Thymus (tissue), 11 donors: Measurements from ENCODE around the gene KMT2C. TPM values are rescaled to one million over a fixed set of nuclear protein-coding genes. Genes with fewer than 3 reads are reported as not detected.

ENCODE experiments used
- DNase-seq, 9 donors: peaks; one replicate each; pipeline ENCODE4 v3.0.0-alpha.2; 2013; ENCODE audit warnings: low spot score in 9 of 9, low read depth in 6 of 9, missing footprints in 1 of 9
- H3K27ac ChIP-seq, 2 donors: one replicate each; pipeline ENCODE4 v1.5.1; 2013; ENCODE audit warnings: control low read depth in 1 of 2, low read depth in 1 of 2, low read length in 1 of 2, mild to moderate bottlenecking in 1 of 2, moderate library complexity in 1 of 2
- H3K27me3 ChIP-seq, 2 donors: one replicate each; pipeline ENCODE4 v1.5.1; 2013; ENCODE audit warnings: low read length in 1 of 2; ENCODE audit not compliant: control insufficient read depth in 2 of 2, insufficient read depth in 1 of 2
- H3K36me3 ChIP-seq, 2 donors: one replicate each; pipeline ENCODE4 v1.5.1; 2013; ENCODE audit warnings: low read length in 1 of 2, mild to moderate bottlenecking in 1 of 2, moderate library complexity in 1 of 2; ENCODE audit not compliant: control insufficient read depth in 2 of 2, insufficient read depth in 2 of 2
- H3K4me1 ChIP-seq, 2 donors: one replicate each; pipeline ENCODE4 v1.5.1; 2013; ENCODE audit warnings: low read length in 2 of 2; ENCODE audit not compliant: control insufficient read depth in 2 of 2, insufficient read depth in 2 of 2
- H3K4me3 ChIP-seq, 2 donors: one replicate each; pipeline ENCODE4 v1.5.1; 2013; ENCODE audit warnings: low read length in 2 of 2, control low read depth in 1 of 2, mild to moderate bottlenecking in 1 of 2
- H3K9me3 ChIP-seq, 2 donors: one replicate each; pipeline ENCODE4 v1.5.1; 2013; ENCODE audit warnings: low read length in 1 of 2, mild to moderate bottlenecking in 1 of 2; ENCODE audit not compliant: control insufficient read depth in 2 of 2, insufficient read depth in 1 of 2
- WGBS: extraction: QIAGEN DNeasy Blood & Tissue Kit; methylation state at CpG from one replicate; pipeline ENCODE4 v1.1.7; 2013; 5-methylcytosine and 5-hydroxymethylcytosine counted together
- polyA plus RNA-seq: library from polyadenylated mRNA; stranded (reverse); fragments of 200-250 nt; gene quantifications from one replicate; pipeline ENCODE4 v1.2.3, GENCODE V29; 2013
- total RNA-seq: library from RNA; stranded (reverse); fragments of 120-200 nt; gene quantifications from one replicate; pipeline ENCODE4 v1.2.4, GENCODE V29; 2013
- donor health status: healthy.

The KMT2C gene
- total and polyA plus RNA-seq, 2 donors, result 14.4 to 26.2 TPM

GRCh38 chr7:152196391-152196790 is 239.4 kb downstream of the KMT2C start:
- no peaks in the 10 kb centered on the region for H3K4me1 ChIP-seq
- WGBS, result 90% methylated on average over 4 of the region's 4 CpGs
- no peaks in the 10 kb centered on the region for H3K27me3 ChIP-seq
- no peak for DNase-seq
- no peak overlapping the region for H3K27ac ChIP-seq
- peaks cover 27 to 56% of the 10 kb centered on the region in 2 donors for H3K36me3 ChIP-seq
- H3K4me3 ChIP-seq, result no peak overlapping the region
- H3K9me3 ChIP-seq, result no peaks in the 10 kb centered on the region

DNA sequence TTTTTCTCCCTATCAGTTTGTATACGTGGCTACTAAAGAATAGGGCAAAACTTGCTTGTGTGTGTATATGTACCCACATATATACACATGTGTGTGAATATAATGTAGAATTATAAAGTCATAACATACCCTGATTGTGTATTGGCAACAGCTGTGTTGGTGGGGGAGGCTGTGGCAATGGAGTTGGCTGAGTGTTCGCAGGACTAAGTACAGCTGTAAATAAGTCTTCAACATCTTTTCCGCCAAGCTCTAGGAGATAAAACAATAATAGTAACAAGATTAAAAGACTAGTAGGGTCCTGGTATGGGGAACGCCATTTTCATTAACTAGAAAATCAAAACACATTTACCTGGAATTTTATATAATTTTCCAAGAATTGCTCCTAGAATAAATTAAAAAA is 241.9 kb downstream of the KMT2C start:
- no peaks in the 10 kb centered on the region for H3K4me1 ChIP-seq
- no peaks in the 10 kb centered on the region for H3K9me3 ChIP-seq
- no peak for DNase-seq
- 99% methylated on average over 4 of the region's 4 CpGs for WGBS
- no peak overlapping the region for H3K4me3 ChIP-seq
- no peak overlapping the region for H3K27ac ChIP-seq
- peaks cover 33 to 62% of the 10 kb centered on the region in 2 donors for H3K36me3 ChIP-seq
- H3K27me3 ChIP-seq, result no peaks in the 10 kb centered on the region

- no peak for DNase-seq
- Histone ChIP-seq H3K27me3 (no peaks in the 10 kb centered on the region), H3K4me3 (no peak overlapping the region), H3K4me1 (no peaks in the 10 kb centered on the region), H3K27ac (no peak overlapping the region), H3K36me3 (peaks cover 31 to 66% of the 10 kb centered on the region in 2 donors), H3K9me3 (no peaks in the 10 kb centered on the region)
- 97% methylated on average over 2 of the region's 2 CpGs for WGBS
Observed at GRCh38 chr7:152189061-152189460, 246.7 kb downstream of the KMT2C start.

DNA sequence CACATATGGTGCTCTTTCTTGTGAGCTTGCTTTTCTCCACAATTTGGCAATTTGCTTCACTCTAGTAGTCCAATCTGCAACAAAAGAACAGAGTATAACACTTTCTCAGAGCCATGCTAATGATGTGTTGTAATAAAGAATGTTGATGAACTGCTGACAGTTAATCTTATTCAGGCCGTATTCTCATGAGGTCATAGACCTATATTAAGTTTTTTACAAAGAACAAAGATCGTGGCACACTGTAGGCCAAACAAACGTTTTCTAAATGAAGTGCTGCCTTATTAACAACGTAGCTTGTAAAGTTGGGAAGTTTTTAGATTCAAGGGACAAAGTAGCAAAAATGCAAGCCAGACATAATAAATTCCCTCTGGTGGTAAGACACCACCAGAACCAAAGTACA is 250.2 kb downstream of the KMT2C start:
- WGBS, result 98% methylated on average over 4 of the region's 4 CpGs
- Histone ChIP-seq H3K4me3 (no peak overlapping the region), H3K9me3 (no peaks in the 10 kb centered on the region), H3K27me3 (no peaks in the 10 kb centered on the region), H3K36me3 (peaks cover 33 to 67% of the 10 kb centered on the region in 2 donors), H3K27ac (no peak overlapping the region), H3K4me1 (no peaks in the 10 kb centered on the region)
- no peak for DNase-seq

DNA sequence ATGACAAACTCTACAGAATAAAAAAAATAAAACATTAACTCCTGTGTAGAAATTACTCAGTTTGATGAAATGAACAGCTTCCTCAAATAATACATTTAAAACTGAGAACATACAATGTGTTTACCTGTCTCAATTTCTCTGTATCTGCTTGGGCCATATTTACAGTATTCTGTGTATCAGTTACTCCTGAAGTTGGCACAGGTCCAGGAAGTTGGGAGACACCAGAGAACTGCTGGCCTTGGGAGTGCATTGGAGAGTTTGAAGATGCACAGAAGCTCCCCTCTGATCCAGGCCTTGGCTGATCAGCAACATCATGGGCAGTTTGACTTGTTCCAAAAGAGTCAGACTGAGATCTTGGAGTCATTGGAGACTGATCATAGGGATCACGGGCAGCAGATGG is 255.2 kb downstream of the KMT2C start:
- WGBS, result 98% methylated on average over 1 of the region's 1 CpG
- Histone ChIP-seq H3K4me3 (no peak overlapping the region), H3K4me1 (no peaks in the 10 kb centered on the region), H3K27me3 (no peaks in the 10 kb centered on the region), H3K36me3 (peaks cover 50 to 81% of the 10 kb centered on the region in 2 donors), H3K9me3 (no peaks in the 10 kb centered on the region), H3K27ac (no peak overlapping the region)
- no peak for DNase-seq

GRCh38 chr7:152180048-152180447 is 255.8 kb downstream of the KMT2C start:
- no peaks in the 10 kb centered on the region for H3K27me3 ChIP-seq
- H3K4me3 ChIP-seq, result no peak overlapping the region
- H3K27ac ChIP-seq, result no peak overlapping the region
- H3K36me3 ChIP-seq, result peaks cover 50 to 82% of the 10 kb centered on the region in 2 donors
- no peaks in the 10 kb centered on the region for H3K4me1 ChIP-seq
- WGBS, result 97% methylated on average over 5 of the region's 5 CpGs
- H3K9me3 ChIP-seq, result no peaks in the 10 kb centered on the region
- DNase-seq, result no peak

- Histone ChIP-seq H3K36me3 (peaks cover 45 to 79% of the 10 kb centered on the region in 2 donors), H3K4me3 (no peak overlapping the region), H3K9me3 (no peaks in the 10 kb centered on the region), H3K27ac (no peak overlapping the region), H3K27me3 (no peaks in the 10 kb centered on the region), H3K4me1 (no peaks in the 10 kb centered on the region)
- 97% methylated on average over 3 of the region's 3 CpGs for WGBS
- no peak for DNase-seq
Observed at GRCh38 chr7:152178405-152179058, 257.3 kb downstream of the KMT2C start.

- Histone ChIP-seq H3K9me3 (no peaks in the 10 kb centered on the region), H3K4me1 (no peaks in the 10 kb centered on the region), H3K36me3 (peaks cover 45 to 74% of the 10 kb centered on the region in 2 donors), H3K4me3 (no peak overlapping the region), H3K27me3 (no peaks in the 10 kb centered on the region), H3K27ac (no peak overlapping the region)
- 95% methylated on average over 7 of the region's 7 CpGs for WGBS
- no peak for DNase-seq
Observed at GRCh38 chr7:152177681-152178404, 258.0 kb downstream of the KMT2C start.

DNA sequence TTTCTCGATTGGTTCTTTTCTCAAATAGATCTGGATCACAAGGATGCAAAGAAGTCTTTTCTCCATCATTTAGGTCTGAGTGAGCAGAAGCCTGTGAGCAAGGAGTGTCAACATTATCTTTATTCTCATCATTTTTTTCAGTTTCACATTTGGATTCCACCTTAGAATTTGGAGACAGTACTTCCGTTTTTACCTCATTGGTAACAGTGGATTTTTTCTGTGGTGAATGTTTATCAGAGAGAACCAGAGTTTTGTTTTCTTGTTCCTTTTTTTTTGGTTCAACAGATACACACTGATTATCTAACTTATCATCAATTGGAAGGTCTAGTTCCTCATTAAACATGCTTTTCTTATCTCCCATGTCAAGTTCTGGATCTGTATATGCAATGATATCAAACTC is 259.0 kb downstream of the KMT2C start:
- 91% methylated on average over 2 of the region's 2 CpGs for WGBS
- peaks cover 41 to 66% of the 10 kb centered on the region in 2 donors for H3K36me3 ChIP-seq

More for the DNA sequence above, 259.0 kb downstream of the KMT2C start:
- H3K27me3 ChIP-seq, result no peaks in the 10 kb centered on the region
- DNase-seq, result no peak
- no peaks in the 10 kb centered on the region for H3K9me3 ChIP-seq
- H3K4me1 ChIP-seq, result no peaks in the 10 kb centered on the region
- H3K4me3 ChIP-seq, result no peak overlapping the region
- H3K27ac ChIP-seq, result no peak overlapping the region
